ENCODE data around the gene SORCS2.
"Not testable (repeated sequence)": the region's sequence is repeated elsewhere in the genome, so short reads cannot be mapped to it uniquely, and the experiment has no call there.

The SORCS2 gene

GRCh38 chr4:7160951-7161440 is 31.3 kb upstream of the SORCS2 start:
- DNase-seq: no peak

DNA sequence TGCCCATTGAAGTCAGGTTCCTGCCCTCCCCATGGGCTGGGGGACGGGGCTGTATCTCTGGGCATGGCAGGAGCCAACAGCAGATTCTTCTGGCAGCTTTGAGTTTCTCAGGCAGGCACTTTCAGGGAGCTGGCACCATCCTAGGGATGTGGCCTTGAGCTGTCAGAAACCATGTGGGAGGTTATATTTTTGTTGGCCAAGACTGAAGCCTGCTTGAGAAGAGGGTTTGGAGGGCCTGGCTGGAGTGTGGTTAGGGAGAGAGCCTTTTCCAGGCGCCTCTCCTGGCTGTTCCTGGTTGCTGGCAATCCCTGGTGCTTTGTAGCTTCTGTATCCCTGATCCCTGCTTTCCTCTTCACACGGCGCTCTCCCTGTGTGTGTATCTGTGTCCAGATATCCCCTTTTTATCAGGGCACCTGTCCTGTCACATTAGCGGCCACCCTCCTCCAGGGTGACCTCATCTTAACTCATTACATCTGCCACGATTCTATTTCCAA is 30.6 kb upstream of the SORCS2 start:
- no peak for DNase-seq

- not testable (repeated sequence) for DNase-seq
Observed at GRCh38 chr4:7165056-7165873, 27.1 kb upstream of the SORCS2 start.

- DNase-seq: no peak
Observed at GRCh38 chr4:7165874-7166201, 26.5 kb upstream of the SORCS2 start.

DNA sequence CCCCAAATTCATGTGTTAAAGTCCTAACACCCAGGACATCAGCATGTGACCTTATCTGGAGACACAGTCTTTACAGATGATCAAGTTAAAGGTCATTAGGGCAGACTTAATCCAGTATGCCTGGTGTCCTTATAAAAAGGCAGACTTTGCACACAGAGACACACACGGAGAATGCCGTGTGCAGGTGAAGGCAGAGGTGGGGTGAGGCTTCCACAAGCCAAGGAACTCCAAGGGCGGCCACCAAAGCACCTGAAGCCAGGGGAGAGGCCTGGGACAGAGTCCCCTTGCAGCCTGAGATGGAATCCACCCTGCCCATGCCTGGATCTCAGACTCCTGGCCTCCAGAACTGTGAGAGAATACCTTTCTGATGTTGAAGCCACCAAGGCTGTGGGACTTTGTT is 26.1 kb upstream of the SORCS2 start:
- DNase-seq: no peak

DNA sequence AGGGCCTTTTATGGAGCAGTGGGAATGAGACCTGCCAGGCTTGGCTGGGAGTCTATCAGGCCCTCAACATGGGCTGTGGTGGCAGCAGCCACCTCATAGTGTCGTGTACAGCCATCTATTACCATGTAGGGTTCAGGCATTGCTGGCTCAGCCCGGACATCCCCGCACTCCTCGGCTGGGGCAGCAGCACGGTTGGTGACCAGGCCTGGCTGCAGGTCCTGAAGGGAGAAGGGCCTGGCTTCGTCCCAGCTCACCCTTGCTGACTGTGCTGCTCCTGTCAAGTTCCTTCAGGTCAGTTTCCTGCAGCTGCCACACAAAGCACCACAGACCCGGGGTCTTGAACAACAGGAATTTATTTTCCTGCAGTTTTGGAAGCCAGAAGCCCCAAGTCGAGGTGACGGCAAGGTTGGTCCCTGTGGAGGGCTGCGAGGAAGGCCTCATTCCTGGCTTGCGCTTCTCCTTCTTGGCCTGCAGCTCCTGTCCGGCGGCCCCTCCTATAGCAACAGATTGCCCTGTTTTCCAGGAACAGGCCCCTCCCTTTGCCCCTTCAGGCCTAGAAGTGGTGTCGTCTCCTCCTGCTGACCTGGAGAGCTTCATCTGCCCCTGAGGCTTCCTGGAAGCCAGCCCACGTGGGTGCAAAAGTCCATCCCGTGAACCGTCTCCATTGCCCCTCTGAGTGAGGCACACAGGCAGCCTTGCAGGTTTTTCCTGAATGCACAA is 25.2 kb upstream of the SORCS2 start:
- DNase-seq: no peak

DNA sequence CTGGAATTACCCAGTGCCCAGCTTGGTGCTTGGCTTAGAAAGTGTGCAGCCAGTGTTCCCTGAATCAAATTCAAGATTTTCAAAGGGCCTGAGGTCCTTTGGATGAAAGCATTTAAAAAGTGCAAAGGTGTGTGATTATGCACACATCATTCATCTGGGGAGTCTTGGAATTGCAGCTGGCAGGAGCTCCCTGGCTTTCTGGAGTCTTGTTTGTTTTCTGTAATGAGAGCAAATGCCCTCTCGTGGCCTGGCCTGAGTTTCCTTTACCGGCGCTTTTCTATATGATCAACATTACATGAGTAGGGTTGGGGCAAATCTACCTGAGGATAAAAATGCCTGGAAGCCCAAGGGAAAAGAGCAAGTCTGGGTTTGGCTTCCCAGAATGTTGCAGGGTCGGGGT is 24.6 kb upstream of the SORCS2 start:
- DNase-seq: no peak

GRCh38 chr4:7168106-7168505 is 24.2 kb upstream of the SORCS2 start:
- DNase-seq: no peak

DNA sequence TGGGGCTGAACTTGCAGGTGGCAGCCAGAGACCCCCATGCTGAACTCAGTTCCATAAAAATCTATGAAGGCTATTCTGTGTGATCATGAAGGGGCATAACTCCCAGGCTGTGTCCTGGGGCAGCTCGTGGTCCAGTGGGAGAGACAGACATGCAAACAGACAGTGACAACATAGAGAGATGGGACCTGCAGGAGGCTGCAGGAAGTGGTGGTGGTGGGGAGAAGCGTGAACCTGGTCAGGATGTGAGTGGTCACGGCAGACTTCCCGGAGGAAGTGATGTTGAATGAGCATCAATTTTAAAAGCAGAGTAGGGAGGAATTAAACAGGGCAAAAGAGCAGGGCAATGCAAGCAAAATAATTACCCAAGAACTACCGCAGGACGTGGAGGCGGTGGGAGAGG is 23.2 kb upstream of the SORCS2 start:
- no peak for DNase-seq

- DNase-seq: no peak
Observed at GRCh38 chr4:7170012-7170411, 22.3 kb upstream of the SORCS2 start.

- DNase-seq: no peak
Observed at GRCh38 chr4:7171191-7171900, 21.0 kb upstream of the SORCS2 start.

GRCh38 chr4:7172508-7172907 is 19.8 kb upstream of the SORCS2 start:
- DNase-seq: no peak

- no peak for DNase-seq
Observed at GRCh38 chr4:7172946-7173345, 19.4 kb upstream of the SORCS2 start.

- no peak for DNase-seq
Observed at GRCh38 chr4:7173841-7174449, 18.4 kb upstream of the SORCS2 start.

GRCh38 chr4:7179158-7179557 is 13.2 kb upstream of the SORCS2 start:
- DNase-seq: no peak

DNA sequence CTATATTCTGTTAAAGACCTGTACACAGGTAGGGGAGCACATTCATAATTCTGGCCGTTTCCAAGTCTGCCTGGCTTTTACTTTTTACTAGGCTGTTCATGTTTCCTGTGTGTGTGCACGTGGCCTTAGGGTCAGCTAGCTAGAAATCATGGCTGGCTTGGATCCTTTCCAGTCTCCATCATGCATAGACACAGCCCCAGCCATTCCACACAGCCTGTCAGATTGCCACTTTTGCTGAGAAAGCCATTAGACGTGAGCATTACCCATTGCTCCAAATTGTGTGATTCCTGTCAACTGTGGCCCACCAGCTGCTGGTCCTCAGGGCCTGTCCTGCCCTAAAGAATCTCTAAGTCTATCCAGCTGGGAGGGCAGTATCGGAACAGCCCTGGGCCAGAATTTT is 11.4 kb upstream of the SORCS2 start:
- no peak for DNase-seq

GRCh38 chr4:7182616-7183015 is 9.7 kb upstream of the SORCS2 start:
- DNase-seq: no peak

GRCh38 chr4:7183161-7183560 is 9.2 kb upstream of the SORCS2 start:
- no peak for DNase-seq

DNA sequence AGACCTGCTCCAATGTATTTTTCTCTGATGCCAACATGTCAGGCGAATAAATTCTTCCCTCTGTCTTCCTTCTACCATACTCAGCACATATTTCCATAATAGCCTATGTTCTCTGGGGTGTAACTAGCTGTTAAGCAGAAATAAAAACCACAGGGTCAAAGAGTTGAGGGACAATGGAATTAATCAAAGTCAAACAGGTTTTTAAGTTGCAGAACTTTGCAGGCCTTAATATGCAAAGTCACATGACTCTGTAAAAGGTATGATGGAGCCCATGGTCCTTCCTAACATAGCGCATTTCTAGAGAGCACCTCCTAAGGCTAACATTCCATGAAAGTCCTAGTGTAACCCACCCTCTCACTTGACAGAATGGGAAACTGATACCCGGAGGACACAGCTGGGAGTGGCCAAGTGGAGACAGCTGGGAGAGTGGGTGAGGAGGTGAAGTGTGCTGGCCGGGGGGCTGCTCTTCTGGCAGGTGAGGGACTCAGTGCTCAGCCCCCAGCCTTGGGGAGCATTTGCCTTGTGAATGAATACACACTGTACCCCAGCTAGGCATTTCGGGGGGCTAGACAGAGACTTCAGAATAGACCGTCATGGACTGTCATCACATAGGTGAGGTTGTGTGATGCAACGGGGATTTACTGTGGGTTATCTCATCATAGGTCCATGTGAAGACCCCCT is 8.4 kb upstream of the SORCS2 start:
- DNase-seq: no peak

GRCh38 chr4:7185487-7186030 is 6.8 kb upstream of the SORCS2 start:
- DNase-seq: no peak

DNA sequence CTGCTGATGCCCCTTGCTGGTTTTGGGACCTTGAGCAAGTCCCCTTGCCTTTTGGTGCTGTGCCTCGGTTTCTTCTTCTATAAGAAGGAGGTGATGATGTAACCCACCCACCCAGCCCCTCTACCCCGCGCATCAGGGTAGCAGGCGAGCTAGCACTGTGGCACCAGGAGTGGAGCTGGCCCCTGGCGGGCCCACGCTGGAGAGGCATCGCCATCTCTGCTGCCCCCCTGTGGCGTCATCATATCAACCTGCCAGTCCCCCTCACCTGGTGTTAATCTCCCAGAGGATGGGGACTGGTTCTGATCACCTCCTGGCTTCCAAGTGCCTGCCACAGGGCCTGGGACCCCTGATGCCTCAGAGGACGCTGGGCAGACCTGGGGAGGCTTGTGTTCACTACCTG is 6.3 kb upstream of the SORCS2 start:
- DNase-seq: no peak

- no peak for DNase-seq
Observed at GRCh38 chr4:7186516-7187167, 5.7 kb upstream of the SORCS2 start.
